RWPE1 (cell line): Measurements from ENCODE around the gene KIAA1217.

ENCODE experiments used
- CTCF ChIA-PET: fragments of 350-600 bp; sonication (Branson Sonifier 250); formaldehyde crosslinking; extraction: SDS; loops from one replicate; lab custom pipeline; 2021; lab: Yijun Ruan, JAX
- POLR2A ChIA-PET: fragments of 400-600 bp; formaldehyde crosslinking; extraction: SDS; loops from one replicate; lab custom pipeline; 2020; ENCODE audit warnings: antibody characterized with exemption; ENCODE audit not compliant: low non-redundant PET; lab: Yijun Ruan, JAX
- DNase-seq: peaks from one replicate; pipeline ENCODE4 v3.0.0; 2012; ENCODE audit warnings: low spot score
- H3K27ac ChIP-seq: fragments of 450-650 bp; 2 replicates; pipeline ENCODE4 v1.5.1; 2017
- CTCF ChIP-seq: fragments of 450-650 bp; conservative IDR thresholded peaks from 2 replicates; pipeline ENCODE4 v1.5.1; 2017; ENCODE audit warnings: low read depth, mild to moderate bottlenecking

Gene KIAA1217

GRCh38 chr10:24262929-24263590, 54.1 kb downstream of the KIAA1217 start:
- no peak overlapping the region for H3K27ac ChIP-seq
- ChIA-PET CTCF (interaction anchor here (0.8 kb wide), 1 partner anchor 33 kb away, joined by 3 read pairs; no protein-coding TSS in a partner anchor), POLR2A (no interaction called here)
- no peak for DNase-seq
- no peak for TF ChIP-seq CTCF

GRCh38 chr10:24269476-24269875, 60.5 kb downstream of the KIAA1217 start:
- TF ChIP-seq CTCF, result no peak
- POLR2A ChIA-PET, result no interaction called here
- DNase-seq, result no peak
- no peak overlapping the region for H3K27ac ChIP-seq
- CTCF ChIA-PET, result no interaction called here

GRCh38 chr10:24272374-24272773, 63.4 kb downstream of the KIAA1217 start:
- POLR2A ChIA-PET, result no interaction called here
- DNase-seq, result no peak
- no peak for TF ChIP-seq CTCF
- CTCF ChIA-PET, result no interaction called here
- H3K27ac ChIP-seq, result no peak overlapping the region

- POLR2A ChIA-PET, result no interaction called here
- CTCF ChIA-PET, result interaction anchor here (0.7 kb wide), 1 partner anchor 153 kb away, joined by 6 read pairs; no protein-coding TSS in a partner anchor
- no peak for TF ChIP-seq CTCF
- no peak overlapping the region for H3K27ac ChIP-seq
- no peak for DNase-seq
Observed at GRCh38 chr10:24277277-24277676, 68.3 kb downstream of the KIAA1217 start.

GRCh38 chr10:24277771-24278170, 68.8 kb downstream of the KIAA1217 start:
- CTCF ChIA-PET, result interaction anchor here (0.7 kb wide), 1 partner anchor 14 kb away, joined by 3 read pairs; no protein-coding TSS in a partner anchor
- POLR2A ChIA-PET, result no interaction called here
- DNase-seq, result no peak

More at GRCh38 chr10:24277771-24278170, 68.8 kb downstream of the KIAA1217 start:
- no peak for TF ChIP-seq CTCF
- no peak overlapping the region for H3K27ac ChIP-seq
